NCI-H748 (cell line): Measurements from ENCODE around the gene SLC10A1.
A peak's percentile ranks its signal among the peaks of the same experiment; 100 is the strongest.

Experiments
- DNase-seq: peaks from one replicate; lab custom pipeline; 2025; ENCODE audit not compliant: unreplicated experiment; lab: John Stamatoyannopoulos, UW

Gene SLC10A1

DNA sequence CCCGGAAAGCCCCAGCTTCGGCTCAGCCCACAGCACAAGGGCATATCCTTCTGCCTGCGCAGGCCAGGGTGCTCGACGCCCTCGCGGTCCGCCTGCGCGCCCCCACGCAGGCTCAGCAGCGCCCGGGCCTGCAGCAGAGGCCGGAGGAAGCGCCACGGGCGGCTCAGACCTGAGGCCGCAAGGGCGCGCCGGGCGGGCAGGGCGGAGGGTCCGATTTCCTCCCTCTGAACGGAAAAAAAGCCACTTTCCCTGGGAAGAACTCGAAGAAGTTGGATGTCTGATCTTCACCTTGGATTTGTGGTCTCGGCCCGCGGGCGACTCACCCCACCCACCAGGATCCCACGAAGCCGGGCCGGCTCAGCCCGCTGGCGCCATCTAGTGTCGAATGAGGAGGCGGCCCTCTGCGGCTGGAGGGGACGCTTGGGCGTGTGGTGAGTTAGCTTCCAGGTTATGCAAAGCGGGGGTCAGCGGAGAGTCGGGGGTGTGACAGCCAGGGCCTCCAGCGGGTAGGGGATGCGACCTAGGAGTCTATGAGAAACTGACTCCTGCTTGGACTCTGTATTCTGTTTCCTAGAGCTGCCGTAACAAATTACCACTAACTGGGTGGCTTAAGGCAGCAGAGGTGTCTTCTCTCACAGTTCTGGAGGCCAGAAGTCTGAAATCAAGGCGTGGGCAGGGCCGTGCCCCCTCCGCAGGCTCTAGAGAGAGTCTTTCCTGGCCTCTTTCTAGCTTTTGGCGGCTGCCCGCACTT, 70.1 kb downstream of the SLC10A1 start:
- peak; percentile 72 for DNase-seq
